Activated T-cell treated with anti-CD3 and anti-CD28 coated beads for 24 hours (primary cell): ENCODE results near the gene PTPRC.

Experiments used
- DNase-seq: peaks from one replicate; pipeline ENCODE4 v3.0.0-alpha.2; 2020; ENCODE audit warnings: low read depth

PTPRC gene

DNA sequence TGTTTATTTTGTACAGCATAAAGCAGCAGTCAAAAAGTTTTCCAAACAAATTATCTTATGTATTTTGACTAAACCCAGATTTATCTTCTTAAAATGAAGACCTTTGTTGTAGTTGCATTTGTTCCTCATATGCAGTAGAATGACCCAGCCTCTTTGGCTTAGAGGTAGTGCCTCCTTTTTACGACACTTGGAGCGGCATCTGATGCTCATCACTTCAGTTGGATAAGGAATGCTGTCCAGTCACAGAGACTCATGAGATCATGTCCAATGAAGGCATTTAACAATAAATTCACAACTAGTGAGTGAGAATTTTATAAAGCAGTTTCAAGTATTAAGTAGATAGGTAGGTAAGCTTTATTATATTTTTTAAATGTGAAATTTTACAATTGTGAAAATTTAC lies 35.2 kb downstream of the PTPRC start:
- DNase-seq, result no peak

GRCh38 chr1:198676253-198676652 lies 37.4 kb downstream of the PTPRC start:
- DNase-seq, result no peak

GRCh38 chr1:198677027-198677426 lies 38.2 kb downstream of the PTPRC start:
- DNase-seq, result no peak

GRCh38 chr1:198677871-198678270 lies 39.0 kb downstream of the PTPRC start:
- DNase-seq, result no peak

- DNase-seq, result no peak
Measured at GRCh38 chr1:198678301-198678836, 39.5 kb downstream of the PTPRC start.

- no peak for DNase-seq
Measured at GRCh38 chr1:198678901-198679329, 40.1 kb downstream of the PTPRC start.

DNA sequence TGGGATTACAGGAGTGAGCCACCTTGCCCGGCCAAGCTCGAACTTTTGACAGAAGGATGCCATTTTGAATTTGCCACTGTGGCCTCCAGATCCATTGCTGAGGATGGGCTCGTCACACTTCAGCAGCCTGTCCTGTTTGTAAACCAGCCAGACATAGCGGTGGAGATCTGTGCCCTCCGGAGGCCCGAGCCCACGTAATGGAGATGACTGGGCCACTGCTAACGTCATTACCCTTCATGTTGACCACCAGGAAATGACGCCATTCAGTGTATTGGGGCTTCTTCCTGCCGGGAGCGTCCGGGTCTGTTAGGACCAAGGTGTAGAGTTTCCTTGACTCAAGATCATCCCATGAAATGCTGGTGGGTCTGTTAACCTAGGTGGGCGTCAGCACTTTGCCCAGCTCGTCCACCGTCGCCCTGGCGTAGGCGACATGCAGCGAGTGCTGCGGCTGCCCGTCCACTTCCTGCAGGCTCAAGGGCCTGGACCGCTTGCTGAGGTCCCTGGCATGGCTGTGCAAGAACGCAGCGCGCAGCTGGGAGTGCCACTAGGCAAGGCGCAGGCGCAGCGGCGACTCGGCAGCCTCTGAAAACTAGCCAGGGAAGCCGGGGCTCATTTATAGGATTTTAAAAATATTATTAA lies 40.8 kb downstream of the PTPRC start:
- no peak for DNase-seq

GRCh38 chr1:198680174-198680875 lies 41.5 kb downstream of the PTPRC start:
- no peak for DNase-seq

DNA sequence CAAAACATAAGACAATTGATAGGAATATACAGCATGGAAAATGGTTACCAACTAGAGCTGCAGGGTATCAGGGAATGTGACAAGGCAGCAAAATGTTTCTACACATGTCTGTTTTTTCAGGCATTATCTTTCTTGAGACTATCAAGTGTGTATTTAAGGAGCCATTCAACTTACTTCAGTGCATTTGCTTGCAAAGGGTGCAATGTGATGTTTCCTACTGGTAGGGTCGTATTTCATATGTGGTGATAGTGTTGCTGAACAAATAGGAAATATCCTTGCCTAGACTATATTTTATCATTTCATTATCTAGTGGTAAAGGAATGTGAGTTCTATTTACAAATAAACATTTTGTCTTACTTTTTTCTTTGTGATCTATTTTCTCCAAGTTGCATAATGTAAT lies 42.4 kb downstream of the PTPRC start:
- no peak for DNase-seq

- DNase-seq, result peak; percentile 79
Measured at GRCh38 chr1:198681831-198682759, 43.3 kb downstream of the PTPRC start.

DNA sequence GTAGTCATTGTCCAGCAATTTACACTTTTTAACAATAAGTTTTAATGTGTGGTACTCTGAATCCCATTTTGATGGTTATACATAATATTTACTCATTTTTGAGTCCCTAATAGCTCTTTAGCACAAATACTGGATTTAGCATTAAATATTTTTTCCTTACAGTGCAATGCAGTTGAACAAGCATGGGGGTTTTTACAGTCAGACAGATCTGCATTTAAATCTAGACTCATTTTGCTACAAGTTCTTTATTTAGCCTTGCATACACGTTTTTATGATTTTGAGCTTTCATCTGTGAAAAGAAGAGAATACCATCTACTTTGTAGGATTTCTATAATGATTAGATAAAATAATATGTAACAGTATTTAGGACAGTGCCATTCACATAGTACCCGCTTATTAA lies 44.0 kb downstream of the PTPRC start:
- DNase-seq, result no peak

DNA sequence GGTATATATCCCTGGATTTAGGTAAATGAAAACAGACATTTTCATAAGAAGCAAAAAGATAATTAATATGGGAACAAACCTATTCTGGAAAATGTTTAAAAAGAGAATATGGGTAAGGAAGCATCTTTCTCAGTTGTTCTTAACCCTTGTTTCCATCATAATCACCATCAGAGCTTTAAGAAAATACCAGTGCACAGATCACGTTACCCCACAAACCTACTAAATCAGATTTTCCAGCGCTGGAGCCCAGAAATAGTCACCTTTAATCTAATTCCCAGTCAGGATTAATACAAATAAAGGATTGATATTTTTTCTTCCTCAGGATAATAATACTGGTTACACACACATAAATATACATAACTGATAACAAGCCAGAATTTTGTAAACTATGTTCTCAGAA lies 44.6 kb downstream of the PTPRC start:
- DNase-seq, result no peak

DNA sequence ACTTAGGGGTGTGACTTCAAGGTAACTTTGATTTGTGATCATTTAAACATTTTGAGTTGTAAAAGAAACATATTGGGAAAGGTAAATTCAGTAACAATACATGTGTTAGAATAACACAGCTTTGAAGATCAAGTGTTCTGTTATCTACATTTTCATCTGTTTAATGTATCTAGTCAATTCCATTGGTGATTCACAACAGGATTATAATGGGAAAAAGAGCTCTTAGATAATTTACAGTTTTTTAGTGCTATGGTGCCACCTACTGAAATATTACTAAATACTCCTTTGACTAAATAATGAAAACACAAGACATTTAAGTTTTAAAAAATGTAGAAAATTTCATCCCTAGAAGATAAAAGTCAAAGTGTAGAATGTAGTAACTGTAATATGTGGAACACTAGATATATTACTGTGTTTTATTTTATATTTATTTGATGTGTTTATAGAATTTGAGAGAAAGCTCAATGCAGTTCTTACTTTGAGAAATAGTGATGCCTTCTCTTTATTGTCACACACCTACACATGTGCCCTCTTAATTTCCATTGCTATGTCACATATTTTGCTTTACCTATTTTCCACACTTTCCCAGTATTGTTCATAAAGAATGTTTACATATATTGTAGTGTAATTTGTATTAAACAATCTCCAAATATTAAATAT lies 47.4 kb downstream of the PTPRC start:
- DNase-seq, result no peak

GRCh38 chr1:198687429-198687828 lies 48.6 kb downstream of the PTPRC start:
- no peak for DNase-seq

- no peak for DNase-seq
Measured at GRCh38 chr1:198691063-198691462, 52.2 kb downstream of the PTPRC start.

- no peak for DNase-seq
Measured at GRCh38 chr1:198693321-198693720, 54.5 kb downstream of the PTPRC start.

DNA sequence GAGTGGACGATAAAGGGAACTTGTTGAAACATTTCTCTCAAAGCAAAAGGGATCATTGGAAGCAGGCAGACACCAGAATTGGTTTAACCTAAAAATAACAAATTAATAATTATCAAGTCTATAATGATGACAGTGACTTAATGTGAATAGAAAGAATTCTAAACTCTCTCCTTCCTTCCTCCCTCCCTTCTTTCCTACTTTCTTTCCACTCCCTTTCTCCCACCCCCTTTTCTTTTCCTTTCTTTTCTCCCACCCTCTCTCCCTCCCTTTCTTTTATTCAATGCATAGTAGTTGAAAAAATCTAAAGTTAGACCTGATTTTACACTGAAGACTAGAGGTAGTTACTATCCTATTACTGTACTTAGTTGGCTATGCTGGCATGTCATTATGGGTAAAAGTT lies 55.7 kb downstream of the PTPRC start:
- no peak for DNase-seq

DNA sequence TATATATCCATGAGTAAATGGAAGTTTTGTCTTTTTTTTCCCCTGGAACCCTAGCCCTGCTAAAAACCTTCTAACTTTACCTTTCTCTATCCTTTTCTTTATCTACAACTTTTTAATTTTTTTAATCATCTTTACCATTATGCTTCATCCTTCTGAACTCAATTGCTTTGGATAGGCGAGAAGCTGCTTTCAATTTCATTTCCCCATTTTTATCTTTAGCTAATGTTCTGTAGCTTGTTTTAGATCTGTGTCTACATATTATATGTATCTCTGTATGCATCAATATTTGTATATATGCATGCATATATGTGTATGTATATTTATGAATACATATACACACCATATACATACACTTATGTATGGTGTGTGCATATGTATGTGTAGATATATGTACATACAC lies 57.4 kb downstream of the PTPRC start:
- no peak for DNase-seq

GRCh38 chr1:198699167-198700015 lies 60.6 kb downstream of the PTPRC start:
- DNase-seq, result peak; percentile 64

DNA sequence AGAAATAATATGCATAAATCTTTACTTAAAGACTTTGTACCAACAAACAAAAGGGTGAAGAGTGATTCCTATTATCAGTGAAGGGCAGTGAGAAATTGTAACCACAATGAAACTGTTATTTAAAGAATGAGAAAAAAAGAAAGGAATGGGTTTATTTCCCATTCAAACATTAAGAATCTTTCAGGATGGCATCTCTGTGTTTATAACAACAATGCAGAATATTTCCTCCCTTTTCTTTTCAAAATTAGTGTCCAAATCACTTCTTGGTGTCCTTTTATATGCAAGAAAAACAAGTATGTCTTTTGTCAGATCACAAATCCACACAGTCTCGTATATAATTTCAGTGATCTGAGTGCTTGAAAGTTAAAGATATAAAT lies 61.2 kb downstream of the PTPRC start:
- DNase-seq, result no peak

DNA sequence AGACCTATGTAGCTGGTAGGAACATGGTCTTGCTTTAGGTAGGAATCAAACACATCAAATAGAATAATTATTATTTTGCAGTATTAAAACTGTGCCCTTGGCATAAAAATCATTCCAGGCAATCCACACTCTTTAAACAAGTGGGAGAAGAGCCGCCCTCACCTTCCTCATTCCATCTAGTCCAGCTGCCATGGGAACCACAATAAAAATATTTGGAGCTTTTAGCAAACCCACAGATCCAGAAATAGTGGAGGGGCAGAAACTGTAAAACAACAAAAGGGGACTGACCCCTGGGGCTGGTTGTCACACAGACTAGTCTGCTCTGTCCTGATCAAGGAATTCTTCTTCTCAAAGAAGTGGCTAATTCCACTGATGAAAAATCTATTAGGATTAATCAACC lies 61.6 kb downstream of the PTPRC start:
- DNase-seq, result no peak
